Stimulated activated CD4-positive, alpha-beta T cell treated with anti-CD3 and anti-CD28 coated beads, Interleukin-12 subunit alpha, Interleukin-12 subunit beta, amount 100 ng/mL, for 24 hours (primary cell): ENCODE data around the gene LCN10.

Experiments used
- DNase-seq, 2 experiments: peaks; one replicate each; pipeline ENCODE4 v3.0.0-alpha.2; 2020; ENCODE audit warnings: low read depth in 2 of 2

The LCN10 gene

DNA sequence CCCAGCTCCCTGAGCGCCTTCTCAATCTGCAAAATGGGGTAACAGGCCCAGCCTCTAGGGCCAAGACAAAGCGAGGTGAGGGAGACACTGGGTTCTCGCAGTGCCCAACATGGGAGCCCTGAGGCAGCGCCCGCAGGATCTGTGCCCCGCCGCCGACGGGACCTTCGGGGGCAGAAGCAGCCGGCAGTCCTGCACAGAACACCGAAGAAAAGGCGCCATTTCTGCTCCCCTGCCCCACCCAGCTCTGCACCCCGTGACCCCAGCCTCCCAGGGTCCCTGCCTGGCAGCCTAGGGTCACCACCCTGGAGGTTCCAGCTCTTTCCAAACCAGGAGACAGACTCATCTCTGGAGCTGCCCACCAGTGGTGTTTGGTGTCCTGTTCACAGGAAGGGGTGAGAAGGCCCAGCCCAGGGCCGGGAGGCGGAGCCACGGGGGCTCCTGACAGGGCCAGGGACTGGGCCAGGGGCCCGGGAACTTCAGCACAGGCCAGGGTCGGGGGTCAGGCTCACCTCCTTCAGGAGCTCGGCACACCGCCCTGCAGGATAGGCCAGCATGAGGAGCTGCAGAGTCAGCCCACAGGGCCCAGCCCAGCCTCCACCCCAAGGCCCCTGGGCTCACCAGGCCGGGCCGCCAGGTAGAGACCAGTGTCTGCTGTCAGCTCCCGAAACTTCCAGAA is 12.0 kb upstream of the LCN10 start:
- no peak for DNase-seq

DNA sequence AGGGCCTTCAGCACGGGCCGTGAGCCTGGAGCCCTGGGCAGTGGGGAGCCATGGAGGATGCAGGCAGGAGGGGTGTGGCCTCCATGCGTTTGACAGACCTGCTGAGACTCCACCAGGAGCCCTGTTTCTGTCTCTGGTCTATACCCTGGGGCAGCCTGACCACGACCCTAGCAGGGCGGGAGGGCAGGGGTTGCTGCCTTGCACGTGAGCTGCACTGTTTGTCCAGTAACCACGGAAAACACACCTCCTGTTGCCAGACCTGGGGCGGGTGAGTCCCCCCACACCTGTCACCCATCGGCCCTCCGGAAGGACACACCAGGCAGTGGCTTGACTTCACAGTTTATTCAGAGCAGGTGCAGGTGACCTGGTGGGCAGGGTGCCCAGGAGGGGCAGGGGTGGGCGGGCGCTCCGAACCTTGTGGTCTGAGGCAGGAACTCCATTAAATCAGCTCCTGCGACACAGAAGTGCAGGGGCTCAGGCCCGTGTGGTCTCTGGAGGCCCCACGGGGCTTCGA is 11.4 kb upstream of the LCN10 start:
- no peak for DNase-seq

DNA sequence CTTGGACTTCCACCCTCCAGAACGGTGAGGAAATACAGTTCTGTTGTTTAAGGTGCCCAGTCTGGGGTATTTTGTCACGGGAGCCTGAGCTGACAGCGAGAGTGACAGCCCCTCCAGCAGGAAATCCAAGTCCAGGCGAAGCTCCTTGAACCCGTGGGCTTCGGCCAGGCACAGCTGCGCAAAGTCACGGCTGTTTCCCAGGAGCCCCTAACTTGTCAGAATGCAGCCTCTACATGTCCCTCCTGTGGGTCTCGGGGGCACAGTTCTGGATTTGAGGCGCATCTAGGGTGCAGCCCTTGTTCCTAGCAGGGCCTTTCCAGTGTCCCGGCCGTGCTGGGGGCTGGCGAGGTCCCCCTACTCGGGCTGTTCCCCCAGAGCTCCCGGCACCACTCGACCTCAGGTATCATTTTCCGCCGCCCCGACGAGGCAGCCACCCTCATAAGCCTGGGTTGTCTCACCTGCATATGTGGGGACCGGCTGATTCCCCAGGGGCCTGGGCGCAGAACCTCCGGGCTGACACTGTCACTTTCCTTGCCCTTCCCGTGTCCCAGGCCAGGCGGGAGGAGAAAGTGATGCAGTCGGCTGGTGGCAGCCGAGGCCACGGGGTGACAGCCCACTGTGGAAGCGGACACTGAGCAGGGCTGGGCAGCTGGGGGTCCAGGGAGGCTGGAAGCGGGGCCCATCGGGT is 10.8 kb upstream of the LCN10 start:
- DNase-seq, result no peak

DNA sequence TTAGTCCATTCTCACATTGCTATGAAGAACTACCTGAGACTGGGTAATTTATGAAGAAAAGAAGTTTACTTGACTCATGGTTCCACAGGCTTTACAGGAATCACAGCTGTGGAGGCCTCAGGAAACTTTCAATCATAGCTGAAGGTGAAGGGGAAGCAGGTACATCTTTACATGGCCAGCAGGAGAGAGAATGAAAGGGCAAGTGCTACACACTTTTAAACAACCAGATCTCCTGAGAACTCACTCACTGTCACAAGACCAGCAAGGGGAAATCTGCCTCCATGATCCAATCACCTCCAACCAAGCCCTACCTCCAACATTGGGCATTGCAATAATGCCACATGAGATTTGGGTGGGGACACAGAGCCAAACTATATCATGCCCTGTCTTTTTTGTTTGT is 9.1 kb upstream of the LCN10 start:
- DNase-seq, result no peak

DNA sequence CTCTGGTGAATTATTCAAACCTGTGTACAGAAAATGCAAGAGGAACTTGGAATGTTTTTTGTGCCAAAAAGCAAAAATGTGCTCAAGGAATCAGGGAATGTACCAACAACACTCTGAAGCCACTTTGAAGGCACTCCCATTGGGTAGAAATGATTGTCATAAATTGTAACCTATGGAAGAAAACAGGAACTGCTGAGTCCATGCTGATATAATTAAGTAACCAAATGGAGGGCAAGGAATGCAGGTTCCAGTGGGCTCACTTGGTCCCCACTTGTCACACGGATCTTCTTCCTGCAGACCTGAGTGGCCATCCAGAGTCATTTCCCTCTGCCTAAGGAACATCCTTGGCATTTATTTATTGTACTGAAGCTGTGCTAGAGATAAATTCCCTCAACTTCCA is 8.5 kb upstream of the LCN10 start:
- DNase-seq, result no peak

DNA sequence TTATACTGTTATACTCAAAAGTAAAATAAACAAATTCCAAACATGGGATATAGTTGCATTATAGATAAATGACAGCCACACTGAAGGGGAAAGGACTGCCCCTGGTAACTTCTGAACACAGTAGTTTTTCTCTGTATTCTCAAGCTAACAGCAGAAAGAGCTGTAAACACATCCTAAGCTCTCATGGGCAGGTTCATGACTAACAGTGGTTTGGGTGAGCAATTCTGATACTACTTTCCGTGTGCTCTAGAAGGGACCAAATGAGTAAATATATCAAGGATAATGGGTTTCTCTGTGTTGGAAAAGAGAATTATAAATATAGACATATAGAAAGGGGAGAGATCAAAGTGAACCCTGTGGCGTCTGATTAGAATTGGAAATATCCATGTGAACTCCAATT is 7.8 kb upstream of the LCN10 start:
- no peak for DNase-seq

DNA sequence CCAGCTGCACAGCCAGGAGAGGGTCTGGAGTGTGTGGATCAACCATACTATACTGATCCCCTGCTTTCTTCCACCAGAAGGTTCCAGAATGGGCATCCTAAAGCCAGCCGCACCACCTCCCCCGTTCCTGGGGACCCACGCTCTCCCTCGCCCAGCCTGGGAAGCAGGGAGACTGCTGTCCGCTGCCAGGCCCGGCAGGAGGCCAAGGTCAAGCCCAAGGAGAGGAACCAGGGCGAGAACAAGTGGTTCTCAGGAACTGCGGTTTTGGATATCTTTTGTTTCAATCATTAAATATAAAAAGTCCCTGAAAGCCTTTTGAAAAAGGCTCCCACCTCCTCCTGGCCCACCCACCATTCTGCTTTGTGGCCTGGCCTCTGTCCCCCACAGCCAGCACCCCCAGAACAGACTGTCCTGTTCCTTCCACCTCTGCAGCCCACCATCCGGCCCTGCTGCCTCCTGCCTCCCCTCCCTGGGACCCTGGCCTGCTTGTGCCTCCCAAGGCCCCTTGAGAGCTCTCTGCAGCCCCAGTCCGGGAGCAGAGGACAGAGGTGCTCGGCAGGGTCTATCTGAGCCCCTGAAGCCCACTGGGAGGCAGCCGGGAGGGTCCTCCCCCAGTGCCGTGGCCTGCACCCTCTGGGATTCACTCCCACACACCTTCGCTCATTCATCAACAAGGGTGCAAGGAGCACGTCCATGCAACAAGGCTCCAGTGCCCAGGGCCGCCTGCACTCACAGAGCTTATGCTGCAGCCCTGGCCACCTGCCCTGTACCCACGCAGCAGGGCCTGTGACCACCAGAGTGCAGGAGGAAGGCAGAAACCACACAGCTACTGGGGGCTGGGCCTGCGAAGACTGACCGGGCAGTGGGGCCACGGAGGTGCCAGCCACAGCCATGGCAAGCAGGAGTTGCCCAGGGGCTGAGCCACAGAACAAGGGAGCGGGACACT is 6.2 kb upstream of the LCN10 start:
- DNase-seq, result no peak

DNA sequence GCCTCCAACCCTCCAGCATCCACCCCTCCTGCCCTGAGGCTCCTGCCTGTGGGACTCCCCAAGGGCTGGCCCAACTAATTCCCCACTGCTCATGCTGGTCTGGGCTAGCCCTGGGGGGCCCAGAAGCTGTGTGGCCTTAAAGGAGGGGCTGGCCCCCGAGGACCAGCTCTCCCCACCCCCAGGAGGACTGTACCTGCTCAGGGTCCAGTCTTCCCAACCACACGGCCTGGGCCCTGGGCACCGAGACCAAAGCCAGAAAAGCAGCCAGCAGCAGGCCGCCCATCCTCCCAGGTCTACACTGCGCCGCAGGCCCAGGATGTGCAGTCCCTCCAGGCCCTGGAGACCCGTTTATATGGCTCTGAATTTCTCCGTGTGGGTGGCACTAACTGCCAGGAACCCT is 5.5 kb upstream of the LCN10 start, which contains the start of gene LCN6:
Gene LCN6, minus strand, starts transcription at position 325 of the 400 bp plus-strand sequence. Its CDS starts 42 bp downstream, at position 283.
- DNase-seq, result no peak

DNA sequence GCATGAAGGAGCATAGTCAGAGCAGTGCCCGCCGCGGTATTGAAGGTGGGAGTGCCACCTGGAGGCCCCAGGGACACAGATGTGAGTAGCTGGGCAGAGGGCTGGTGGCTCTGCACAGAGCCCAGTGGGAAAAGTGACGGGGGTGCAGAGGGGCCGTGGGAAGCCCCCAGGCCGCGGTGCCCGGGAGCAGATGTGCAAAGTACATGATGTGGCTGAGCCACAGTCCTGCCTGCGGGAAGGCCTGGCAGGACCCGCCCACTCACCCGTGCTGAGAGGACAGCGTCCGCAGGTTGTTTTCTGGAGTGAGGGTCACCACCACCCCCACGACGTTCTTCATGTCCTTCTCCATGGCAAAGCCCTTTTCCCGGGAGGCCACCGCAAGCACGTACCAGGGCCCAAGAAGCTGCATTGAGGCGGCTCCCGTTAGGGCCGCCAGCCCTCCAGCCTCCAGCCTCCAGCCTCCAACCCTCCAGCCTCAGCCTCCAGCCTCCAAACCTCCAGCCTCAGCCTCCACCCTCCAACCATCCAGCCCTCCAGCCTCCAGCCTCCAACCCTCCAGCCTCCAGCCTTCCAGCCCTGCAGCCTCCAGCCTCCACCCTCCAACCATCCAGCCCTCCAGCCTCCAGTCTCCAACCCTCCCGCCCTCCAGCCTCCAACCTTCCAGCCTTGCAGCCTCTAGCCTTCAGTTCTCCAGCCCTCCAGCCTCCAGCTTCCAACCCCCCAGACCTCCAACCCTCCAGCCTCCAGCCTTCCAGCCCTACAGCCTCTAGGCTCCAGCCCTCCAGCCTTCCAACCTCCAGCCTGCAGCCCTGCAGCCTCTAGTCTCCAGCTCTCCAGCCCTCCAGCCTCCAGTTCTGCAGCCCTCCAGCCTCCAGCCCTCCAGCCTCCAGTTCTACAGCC is 4.7 kb upstream of the LCN10 start:
- DNase-seq, result no peak

DNA sequence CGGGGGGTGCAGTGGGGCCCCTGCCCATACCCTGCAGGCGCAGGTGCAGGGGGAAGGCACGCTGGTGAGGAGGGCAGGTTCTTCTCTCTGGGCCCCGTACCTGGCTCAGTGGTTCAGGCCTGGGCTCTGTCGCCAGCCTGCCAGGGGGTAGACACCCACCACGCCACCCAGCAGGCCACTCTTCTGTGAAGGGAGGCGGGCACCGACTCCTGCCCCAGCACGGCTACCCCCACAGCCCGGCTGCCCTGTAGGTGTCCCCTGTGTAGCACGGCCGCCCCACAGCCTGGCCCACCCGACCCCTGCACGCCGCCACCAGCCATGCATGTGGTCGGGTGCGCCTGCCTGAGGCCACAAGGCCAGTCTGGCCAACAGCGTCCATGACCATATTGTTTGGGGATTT is 3.9 kb upstream of the LCN10 start:
- DNase-seq, result no peak

DNA sequence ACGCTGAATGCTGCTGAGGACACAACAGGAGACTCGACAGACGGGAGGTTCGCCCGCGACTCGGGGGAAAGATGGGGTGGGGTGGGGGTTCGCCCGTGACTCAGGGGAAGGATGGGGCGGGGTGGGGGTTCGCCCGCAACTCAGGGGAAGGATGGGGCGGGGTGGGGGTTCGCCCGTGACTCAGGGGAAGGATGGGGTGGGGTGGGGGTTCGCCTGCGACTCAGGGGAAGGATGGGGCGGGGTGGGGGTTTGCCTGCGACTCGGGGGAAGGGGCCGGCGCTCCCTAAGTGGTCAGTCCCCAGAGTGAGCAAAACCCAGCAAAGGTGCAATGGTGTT is 3.4 kb upstream of the LCN10 start:
- no peak for DNase-seq

DNA sequence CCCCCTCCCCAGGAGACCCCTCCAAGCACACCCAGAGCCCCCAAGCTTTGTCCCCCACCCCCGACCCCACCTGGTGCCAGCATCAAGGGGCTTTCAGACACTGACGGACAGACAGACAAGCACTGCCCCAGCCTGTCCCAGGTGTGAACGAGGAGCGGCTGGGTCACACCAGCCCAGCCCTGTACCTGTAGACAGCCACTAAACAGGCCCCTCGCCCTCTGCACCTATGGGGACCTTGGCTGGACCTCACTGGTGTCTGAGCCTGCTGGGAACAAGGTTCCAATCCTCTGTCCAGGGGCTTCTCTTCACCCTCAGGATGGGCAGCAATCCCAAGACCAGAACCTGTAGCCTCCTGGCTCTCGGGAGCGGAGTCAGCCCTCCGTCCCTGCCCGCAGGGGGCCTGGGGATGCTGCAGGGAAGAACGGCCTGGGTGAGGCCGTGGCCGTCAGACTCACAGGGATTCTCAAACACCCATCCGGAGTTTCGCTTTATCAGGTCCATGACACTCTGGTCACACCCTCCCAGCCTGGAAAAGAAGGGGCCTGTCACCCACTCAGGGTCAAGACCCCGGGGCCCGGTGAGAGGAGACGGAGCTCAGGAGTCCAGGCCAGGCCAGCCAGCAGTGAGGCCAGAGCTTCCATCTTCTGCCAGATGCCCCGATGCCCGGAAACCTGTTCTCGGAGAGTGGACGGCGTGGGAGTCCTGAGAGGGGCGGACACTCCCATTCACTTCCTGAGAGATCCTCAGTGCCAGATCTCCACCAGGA is 2.8 kb upstream of the LCN10 start:
- DNase-seq, result no peak

DNA sequence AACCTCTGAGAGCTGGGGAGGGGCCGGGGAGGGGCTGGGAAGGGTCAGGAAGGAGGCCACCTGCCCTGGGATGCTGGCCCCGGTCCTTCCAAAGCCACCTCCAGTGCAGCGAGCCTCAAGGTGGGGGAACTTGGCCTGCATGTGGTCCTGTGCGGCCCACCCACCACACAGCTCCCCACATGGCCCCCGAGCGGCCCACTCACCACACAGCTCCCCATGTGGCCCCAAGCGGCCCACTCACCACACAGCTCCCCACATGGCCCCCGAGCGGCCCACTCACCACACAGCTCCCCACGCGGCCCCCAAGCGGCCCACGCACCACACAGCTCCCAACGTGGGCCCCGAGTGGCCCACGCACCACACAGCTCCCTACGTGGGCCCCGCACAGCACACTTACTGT is 2.0 kb upstream of the LCN10 start:
- no peak for DNase-seq

DNA sequence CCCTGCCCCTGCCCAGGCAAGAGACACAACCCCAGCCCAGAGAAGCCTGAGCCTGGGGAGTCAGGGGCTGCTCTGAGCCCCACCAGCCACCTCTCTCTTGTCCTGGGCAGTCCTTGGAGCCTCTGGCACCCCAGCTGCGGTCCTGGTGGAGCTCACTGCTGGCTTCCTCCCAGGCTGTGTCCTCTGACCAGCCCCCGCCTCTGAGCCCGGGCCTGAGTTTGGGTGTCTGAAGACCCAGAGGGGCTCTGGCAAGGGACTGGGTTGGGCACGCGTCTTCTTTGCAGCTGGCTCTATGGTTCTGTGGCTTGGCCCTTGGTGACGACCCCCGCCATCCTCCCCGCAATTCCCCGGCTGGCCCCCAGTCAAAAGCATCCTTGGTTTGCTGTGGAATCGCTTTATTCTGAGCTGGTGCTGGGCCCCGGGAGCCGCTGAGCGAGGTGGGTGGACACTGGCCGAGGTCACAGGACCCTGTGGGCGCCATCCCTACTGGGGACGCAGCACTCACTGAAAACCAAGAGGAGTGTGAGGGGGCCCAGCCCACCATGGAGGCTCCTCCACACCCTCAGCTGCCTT is 985 bp upstream of the LCN10 start:
- DNase-seq, result no peak

DNA sequence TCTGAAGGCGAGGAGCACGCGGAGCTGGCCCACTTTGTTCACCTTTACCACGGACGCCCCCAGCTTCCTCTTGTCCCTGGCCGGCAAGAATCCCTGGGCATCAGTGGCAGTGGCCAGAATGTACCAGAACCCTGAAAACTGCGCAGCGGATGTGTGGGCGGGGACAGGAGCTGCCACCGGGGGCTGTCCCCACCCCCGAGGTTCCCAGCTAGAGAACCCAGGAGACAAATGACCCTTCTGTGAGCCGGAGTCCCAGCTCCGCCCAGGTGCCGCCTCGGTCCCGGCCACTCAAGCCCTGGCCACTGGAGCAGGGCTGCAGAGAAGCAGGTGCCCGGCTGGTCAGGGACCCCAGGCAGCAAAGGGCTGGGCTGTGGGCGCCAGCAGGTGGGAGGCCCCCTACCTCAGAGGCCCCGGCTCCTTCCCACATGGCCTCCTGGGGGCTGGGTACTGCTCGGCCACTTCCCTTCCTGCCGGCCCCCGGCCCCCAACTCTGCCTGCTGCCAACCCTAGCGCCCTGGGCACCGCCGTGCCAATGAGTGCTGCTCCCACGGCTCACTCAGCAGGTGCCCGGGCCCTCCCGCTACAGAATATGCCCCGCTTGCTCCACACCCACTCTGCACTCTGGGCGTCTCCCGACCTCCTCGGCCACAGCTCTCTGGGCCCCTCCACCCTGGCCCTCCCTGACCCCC is 713 bp downstream of the LCN10 start:
- DNase-seq, result no peak

DNA sequence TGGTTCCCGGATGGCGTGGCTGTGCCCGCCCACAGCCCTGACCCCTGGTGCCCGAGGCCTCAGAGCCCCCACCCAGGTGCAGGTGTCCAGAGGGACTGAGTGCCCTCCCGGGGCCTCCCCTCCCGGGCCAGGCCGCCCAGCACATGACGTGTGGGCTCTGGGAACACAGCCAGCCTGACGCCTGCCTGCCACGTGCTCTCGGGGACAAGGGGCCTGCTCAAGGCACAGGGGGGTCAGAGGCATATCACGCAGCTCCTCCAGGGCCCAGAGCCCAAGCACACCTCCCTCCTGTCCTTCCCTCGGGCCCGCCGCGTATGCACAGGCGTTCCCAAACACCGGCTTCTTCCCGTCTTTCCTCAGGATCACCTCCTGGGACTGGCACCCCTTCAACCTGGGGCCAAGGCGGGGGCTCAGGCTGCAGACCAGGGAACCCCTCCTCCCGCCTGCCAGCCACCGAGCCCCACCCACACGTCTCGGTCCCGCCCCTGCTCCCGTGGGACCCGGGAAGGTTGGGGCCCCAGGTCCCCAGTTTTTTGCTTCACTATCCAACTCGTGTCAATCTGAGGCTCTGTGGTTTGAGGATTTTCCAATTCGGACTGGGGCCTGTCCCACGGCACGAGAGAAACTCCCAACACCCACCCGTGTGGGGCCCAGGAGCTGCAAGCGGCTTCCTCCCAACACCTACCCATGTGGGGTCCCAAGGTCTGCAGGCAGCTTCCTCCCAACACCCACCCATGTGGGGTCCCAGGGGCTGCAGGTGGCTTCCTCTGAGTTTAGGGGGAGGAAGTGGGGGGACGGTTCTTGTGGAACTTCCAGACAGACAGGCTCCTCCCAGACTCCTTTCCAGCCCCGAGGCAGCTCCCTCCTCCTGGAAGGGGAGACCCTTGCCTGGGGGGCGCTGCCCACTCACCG is 1.5 kb downstream of the LCN10 start:
- DNase-seq, result no peak

DNA sequence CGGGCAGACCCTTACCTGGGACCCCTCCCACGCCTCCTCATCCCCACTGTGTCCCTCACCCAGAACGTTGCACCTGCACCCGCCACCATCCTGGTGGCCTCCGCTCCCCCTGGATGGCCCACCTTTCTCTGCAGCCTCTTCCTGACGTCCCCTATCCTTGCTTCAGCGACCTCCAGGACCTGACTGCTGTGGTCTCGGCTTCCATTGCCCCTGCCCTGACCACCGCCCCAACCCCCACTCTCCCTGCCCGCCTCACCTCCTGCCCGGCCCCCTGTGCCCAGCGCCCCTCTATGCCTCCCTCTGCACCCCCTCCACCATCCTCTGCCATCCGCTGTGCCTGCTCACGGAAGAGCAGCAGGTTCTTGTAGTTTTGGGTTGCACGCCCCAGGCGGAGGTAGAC is 2.2 kb downstream of the LCN10 start:
- DNase-seq, result no peak

DNA sequence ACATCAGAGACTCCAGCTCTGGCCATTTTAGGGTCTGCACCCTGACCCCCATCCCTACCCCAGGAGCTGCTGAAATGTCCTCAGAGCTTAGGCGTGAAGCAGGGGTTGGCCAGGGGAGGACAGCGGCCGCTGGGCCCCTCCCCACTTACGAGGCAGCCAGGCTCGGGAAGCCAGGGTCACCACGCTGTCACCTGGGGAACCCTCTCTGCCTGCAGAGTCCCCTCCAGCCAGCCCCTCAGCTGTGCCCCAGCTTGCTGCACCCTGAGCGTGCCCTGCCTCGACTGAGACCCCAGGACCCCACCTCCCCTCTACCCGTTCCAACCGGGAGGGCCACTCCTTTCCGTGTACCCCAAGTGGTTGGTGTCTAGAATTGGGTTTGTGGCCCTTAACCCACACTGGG is 2.7 kb downstream of the LCN10 start:
- DNase-seq, result no peak

DNA sequence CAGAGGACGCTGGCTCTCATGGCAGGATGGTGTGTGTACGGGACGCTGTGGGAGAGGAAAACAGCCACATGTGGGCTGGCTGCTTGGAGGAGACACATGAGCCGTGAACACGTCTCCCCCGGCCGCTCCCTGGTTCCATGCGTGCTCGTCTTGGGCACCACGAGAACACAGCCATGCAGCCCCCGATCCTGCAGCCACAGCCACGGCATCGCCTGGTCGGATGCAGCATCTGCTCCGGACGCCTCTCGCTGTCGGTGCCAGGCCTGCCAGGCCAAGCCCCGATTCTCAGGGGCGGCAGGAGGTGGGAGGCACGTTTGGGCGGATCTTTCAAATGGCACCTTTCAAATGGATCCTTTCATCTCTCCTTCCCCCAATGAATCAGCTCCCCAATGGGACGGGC is 3.2 kb downstream of the LCN10 start:
- no peak for DNase-seq
